C4-2B (cell line): Measurements from ENCODE around the gene ARMH1.

Experiments used
- H3K27ac ChIP-seq: fragments of 450-650 bp; 2 replicates; pipeline ENCODE4 v1.5.1; 2017
- CTCF ChIP-seq: fragments of 450-650 bp; conservative IDR thresholded peaks from 2 replicates; pipeline ENCODE4 v1.5.1; 2017; ENCODE audit warnings: mild to moderate bottlenecking
- ZFX ChIP-seq: fragments of 450-650 bp; IDR thresholded peaks from 2 replicates; pipeline ENCODE4 v1.6.1; 2017

The ARMH1 gene

GRCh38 chr1:44674113-44675000 lies at the start of gene ARMH1, which contains the start of gene TMEM53:
TSS of gene ARMH1 (plus strand) at chr1:44674714. CDS start at chr1:44689698, 14,984 bp downstream.
TSS of gene TMEM53 (minus strand) at chr1:44674481. CDS start at chr1:44674391, 90 bp downstream.
- no peak for TF ChIP-seq ZFX
- no peak for TF ChIP-seq CTCF
- peak within 1 kb of the TSS; percentile 70 for H3K27ac ChIP-seq

GRCh38 chr1:44625348-44625747 lies 49.2 kb upstream of the ARMH1 start:
- TF ChIP-seq CTCF: no peak
- TF ChIP-seq ZFX: no peak
- no peak overlapping the region for H3K27ac ChIP-seq

GRCh38 chr1:44628962-44629756 lies 45.4 kb upstream of the ARMH1 start:
- H3K27ac ChIP-seq: no peak overlapping the region

GRCh38 chr1:44630116-44630515 lies 44.4 kb upstream of the ARMH1 start:
- no peak overlapping the region for H3K27ac ChIP-seq
- TF ChIP-seq ZFX (no peak), CTCF (no peak)

More at GRCh38 chr1:44628962-44629756, 45.4 kb upstream of the ARMH1 start:
- no peak for TF ChIP-seq ZFX
- TF ChIP-seq CTCF: no peak

- TF ChIP-seq CTCF (no peak), ZFX (no peak)
- peak overlapping the region; percentile 90 for H3K27ac ChIP-seq
Measured at GRCh38 chr1:44631333-44631646, 43.2 kb upstream of the ARMH1 start.

- TF ChIP-seq ZFX (peak; percentile 38; the same call in 1 of the 2 replicates), CTCF (no peak)
- peak overlapping the region; percentile 90 for H3K27ac ChIP-seq
Measured at GRCh38 chr1:44631647-44632539, 42.6 kb upstream of the ARMH1 start.
